HG02678 (cell line): ENCODE data around the gene LPGAT1.
"Not testable (repeated sequence)": the region's sequence is repeated elsewhere in the genome, so short reads cannot be mapped to it uniquely, and the experiment has no call there.

Source experiments
- ATAC-seq: cut with Tn5 transposase; IDR thresholded peaks from one replicate; pipeline ENCODE4 v1.9.1; 2021; ENCODE audit warnings: mild to moderate bottlenecking, moderate library complexity; ENCODE audit not compliant: unreplicated experiment

LPGAT1 gene

GRCh38 chr1:211736351-211736915 lies 94.1 kb downstream of the LPGAT1 start:
- no peak for ATAC-seq

GRCh38 chr1:211735208-211736170 lies 95.1 kb downstream of the LPGAT1 start:
- no peak for ATAC-seq

- no peak for ATAC-seq
Observed at GRCh38 chr1:211734791-211735190, 95.8 kb downstream of the LPGAT1 start.

- no peak for ATAC-seq
Observed at GRCh38 chr1:211734359-211734758, 96.2 kb downstream of the LPGAT1 start.

DNA sequence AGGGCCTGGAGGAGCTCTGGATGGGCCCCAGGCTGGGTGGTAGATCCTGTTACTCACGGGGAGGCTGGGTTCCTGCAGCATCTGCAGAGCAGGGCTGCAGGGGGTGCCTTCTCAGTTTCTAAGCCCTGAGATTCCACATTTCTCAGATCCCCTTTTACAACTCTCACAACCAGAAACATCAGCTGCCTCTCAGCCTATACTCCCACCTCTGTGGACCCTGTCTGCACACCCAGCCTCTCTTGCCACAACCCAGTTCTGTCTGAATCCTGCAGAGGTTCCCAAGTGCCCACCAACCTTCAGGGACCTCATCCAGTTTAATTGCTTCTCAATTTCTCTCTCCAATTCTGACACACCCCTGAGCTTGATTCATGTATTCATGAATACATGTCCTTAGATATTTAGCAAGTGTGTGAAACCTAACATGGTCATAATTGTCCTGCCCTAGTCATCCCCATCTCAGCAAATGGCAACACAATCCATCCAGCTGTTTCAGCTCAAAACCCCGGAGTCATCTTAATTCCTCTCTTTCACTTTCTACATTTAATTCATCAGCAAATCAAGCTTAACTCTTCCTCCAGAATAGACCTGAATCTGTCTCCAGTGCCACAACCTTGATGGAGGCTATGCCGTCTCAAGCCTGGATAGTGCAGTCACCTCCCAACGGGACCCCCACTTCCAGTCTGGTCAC lies 98.1 kb downstream of the LPGAT1 start:
- ATAC-seq = no peak

DNA sequence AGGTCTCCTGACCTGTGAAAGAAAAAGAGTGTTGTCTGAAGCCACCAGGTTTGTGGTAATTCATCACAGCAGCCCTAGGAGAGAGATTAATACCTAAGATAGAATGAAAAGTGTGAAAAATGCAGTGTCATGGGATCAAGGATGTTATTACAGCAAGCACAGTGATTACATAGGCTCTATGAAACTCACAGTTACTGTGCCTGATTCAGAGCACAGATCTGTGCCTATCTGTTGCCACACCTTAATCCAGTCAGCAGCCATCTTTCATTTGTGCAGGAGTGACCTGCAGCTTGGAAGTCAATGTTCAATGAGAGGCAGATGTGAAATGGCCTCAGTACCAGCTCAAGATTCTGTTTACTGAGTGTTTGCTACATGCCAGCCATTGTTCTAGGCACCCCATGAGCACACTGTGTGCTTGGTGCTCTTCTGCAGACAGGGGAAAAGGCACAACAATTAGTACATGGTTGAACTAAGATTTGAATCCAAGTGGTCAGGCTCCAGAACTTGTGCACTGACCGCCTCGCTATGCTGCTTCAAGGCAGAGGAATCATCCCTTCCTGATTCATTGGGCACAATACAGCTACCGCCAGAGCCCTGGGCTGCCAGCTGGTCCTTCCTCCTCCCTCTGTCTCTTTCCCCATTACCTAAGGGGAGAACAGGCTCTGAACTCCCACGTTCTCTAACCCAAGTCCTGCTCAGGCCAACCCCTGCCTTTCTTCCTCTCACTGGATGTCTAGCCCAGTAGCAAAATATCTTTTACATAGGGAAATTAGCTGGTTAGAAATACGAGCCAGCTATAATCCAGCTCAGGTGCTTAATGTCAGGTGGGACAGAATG lies 98.9 kb downstream of the LPGAT1 start:
- no peak for ATAC-seq

DNA sequence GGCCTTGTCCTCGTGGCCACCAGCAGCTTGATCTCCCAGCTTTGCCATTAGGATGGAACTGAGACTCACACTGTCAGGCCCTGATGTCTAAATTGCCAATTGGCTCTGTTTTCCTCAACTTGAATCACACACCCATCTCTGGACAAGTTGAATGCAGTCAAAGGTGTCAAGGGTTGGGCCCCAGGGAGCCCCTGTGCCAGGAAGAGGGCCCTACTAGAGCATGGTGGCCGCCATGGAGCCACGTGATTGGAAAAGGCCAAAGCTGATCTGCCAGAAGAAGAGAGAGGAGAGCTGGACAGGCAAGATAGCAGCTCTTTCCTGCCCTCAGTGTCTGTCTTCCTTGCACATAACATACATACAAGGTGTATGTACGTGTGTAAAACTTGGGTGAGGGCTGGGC lies 100.2 kb downstream of the LPGAT1 start:
- no peak for ATAC-seq

DNA sequence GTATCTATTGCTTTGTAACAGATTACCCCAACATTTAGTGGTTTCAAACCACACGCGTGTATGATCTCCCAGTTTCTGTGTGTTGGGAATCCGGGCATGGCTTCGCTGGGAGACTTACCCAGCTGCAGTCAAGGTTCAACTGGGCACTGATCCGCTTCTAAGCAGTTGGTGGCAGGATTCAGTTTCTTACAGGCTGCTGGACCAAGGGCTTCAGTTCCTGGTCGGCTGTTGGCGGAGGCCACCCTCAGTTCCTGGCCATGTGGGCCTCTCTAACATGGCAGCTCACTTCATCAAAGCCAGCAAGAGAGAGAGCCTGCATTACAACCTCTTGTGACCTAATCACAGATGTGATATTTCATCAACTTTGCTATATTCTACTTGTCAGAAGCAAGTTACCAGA lies 101.3 kb downstream of the LPGAT1 start:
- ATAC-seq = no peak

DNA sequence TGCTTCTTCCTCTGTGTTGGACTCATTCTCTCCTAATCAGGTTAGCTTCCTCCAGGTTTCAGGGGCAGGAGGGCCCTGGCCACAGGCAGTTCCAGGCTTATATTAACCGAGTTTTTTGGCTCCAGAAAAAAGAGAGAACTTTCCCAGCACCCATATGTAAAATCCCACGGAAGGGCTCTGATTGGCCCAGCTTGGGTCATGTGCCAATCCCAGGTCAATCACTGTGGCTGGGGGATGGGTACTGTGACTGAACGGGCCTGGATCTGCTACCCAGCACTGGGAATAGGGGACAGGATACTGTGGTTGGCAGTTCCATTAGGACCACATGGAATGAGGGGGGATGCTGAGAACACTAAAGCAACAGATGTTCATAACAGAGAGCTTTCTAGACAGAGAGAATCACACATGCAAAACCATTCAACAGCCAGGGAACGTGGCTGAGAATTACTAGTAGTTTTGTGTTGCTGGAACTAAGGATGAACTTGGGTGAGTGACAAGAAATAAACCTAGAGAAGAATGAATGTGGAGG lies 104.0 kb downstream of the LPGAT1 start:
- ATAC-seq = no peak

DNA sequence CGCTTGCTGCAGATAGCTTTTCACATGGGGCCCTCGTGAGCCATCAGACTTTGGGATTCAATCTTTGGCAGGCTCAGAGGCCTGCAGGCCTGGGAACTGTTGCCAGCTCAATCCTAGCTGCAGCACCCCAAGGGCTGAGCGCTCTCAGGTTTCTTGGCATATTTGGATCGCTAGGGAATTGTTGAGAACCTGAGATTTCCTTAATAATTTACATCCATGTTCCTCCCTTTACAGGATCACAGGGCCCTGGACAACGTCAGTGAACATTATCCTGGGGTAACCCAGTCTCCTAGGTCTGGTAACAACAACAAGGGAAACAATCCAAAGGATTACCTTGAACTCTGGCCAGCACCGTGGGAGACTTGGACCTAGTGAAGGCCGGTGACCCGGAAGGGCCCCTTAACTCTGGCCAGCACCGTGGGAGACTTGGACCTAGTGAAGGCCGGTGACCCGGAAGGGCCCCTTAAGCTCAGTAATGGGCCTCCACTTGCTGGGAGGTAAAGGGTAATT lies 105.8 kb downstream of the LPGAT1 start:
- no peak for ATAC-seq

GRCh38 chr1:211723273-211723672 lies 107.3 kb downstream of the LPGAT1 start:
- ATAC-seq = no peak

GRCh38 chr1:211722277-211723175 lies 108.0 kb downstream of the LPGAT1 start:
- ATAC-seq = no peak

DNA sequence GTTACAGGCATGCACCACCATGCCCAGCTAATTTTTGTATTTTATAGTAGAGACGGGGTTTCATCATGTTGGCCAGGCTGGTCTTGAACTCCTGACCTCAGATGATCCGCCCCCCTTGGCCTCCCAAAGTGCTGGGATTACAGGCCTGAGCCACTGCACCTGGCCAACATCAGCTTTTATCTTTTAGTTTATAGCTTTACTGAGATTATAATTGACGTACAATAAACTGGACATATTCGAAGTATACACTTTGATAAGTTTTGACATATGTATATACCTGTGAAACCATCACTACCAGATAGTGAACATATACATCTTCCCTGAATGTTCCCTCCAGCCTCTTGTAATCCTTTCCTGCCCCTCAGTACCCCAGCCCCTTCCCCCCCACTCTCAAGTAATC lies 114.0 kb downstream of the LPGAT1 start:
- not testable (repeated sequence) for ATAC-seq

DNA sequence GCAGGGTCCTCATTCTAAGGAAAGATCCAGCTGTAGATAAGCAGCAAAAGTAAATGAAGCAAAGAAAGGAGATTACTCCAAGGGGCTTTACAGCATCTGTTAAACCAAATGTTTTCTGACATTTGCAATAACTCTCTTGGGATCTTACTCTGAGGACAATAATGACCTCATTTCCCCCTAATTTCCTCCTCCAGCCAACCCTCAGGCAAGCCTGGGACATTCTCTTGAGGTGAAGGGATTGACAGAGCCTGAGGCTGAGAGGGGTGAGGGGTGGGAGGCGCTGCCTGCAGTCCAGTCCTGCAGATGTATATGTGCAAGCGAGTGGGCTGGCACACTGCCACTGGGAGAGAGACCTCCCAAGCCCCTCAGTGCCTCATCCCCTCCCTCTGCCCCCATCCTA lies 114.6 kb downstream of the LPGAT1 start:
- ATAC-seq = no peak

DNA sequence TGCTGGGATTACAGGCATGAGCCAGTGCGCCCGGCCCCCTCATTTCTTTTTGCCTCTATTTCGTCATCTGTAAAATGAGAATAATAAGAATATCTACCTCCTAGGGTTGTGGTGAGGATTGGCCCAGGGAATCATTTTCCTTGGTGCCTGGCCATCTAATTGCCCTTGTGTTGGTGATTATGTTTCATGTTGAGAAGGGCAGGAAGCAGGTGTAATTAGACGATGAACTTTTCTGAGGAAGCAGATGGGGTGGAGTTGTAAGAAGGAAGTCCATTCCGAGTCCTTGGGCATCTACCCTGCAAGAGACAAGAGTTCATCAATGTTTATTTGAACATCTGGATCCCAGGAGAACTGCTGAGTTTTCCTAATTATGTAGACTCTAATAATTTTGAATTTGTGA lies 116.4 kb downstream of the LPGAT1 start:
- ATAC-seq = no peak

GRCh38 chr1:211713231-211713630 lies 117.3 kb downstream of the LPGAT1 start:
- no peak for ATAC-seq

DNA sequence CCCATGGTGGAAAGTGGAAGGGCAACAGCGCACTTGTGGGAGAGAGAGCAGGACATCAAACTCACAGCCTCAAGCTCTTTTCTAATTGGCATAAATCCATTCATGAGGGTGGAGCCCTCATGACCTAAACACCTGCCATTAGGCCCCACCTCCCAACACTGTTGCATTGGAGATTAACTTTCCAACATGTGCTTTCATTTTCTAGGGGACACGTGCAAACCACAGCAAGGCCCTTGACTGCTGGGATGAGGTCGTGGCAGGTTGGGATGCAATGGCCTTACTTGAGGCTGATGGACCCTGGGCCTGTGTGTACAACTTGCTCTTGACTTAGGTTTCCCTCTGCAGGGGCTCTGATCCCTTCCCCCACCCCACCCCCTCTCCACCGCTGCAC lies 119.3 kb downstream of the LPGAT1 start:
- ATAC-seq = no peak

- no peak for ATAC-seq
Observed at GRCh38 chr1:211710566-211711314, 119.8 kb downstream of the LPGAT1 start.

DNA sequence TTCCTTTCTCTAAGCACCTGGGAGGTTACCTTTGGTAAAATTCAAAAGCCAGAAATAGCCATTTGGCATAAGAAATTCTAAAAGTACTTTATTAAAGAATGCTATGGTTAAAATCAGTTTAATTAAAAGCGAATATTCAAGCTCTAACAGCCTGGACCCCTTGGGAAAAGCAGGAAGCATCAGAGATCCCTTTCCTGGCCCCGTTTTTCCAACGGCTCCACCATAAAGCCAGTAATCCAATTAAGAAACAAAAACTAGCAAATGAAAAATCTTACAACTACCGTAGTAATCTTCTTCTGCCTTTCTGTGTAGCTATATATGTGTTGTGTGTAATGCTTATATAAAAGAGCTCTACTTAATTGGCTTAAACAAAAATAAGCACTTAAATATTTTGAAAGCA lies 121.6 kb downstream of the LPGAT1 start:
- no peak for ATAC-seq
